ENCODE measurements around the gene PRKCQ. TPM values are rescaled to one million over a fixed set of nuclear protein-coding genes. Genes with fewer than 3 reads are reported as not detected.
"Not testable (repeated sequence)": the region's sequence is repeated elsewhere in the genome, so short reads cannot be mapped to it uniquely, and the experiment has no call there.

Gene PRKCQ
- total RNA-seq, 1 donor from 2014 or later = 24.0 TPM

GRCh38 chr10:6583447-6583846 lies 3.4 kb upstream of the PRKCQ start:
- Mint-ChIP-seq H3K4me3 (ENCODE audit: unreplicated experiment) (no peak overlapping the region), H3K4me1 (ENCODE audit: unreplicated experiment) (peaks cover 44% of the 10 kb centered on the region), H3K27ac (ENCODE audit: unreplicated experiment) (peak overlapping the region; percentile 95), H3K9me3 (ENCODE audit: unreplicated experiment) (no peaks in the 10 kb centered on the region), H3K27me3 (ENCODE audit: unreplicated experiment) (peaks cover 2% of the 10 kb centered on the region), H3K36me3 (ENCODE audit: low read depth, unreplicated experiment) (no peaks in the 10 kb centered on the region)
- TF ChIP-seq CTCF (IDR thresholded peaks at IDR 0.05; ENCODE audit: unreplicated experiment) = no peak
- DNase-seq (ENCODE audit: low spot score) = peak; percentile 12

- H3K27me3 Mint-ChIP-seq (ENCODE audit: unreplicated experiment); H3K36me3 Mint-ChIP-seq (ENCODE audit: low read depth, unreplicated experiment); H3K4me3 Mint-ChIP-seq (ENCODE audit: unreplicated experiment); H3K9me3 Mint-ChIP-seq (ENCODE audit: unreplicated experiment); DNase-seq (ENCODE audit: low spot score): not testable (repeated sequence)
- Mint-ChIP-seq H3K4me1 (ENCODE audit: unreplicated experiment) (peaks cover 49% of the 10 kb centered on the region), H3K27ac (ENCODE audit: unreplicated experiment) (peak overlapping the region; percentile 95)
Measured at GRCh38 chr10:6582913-6583312, 2.8 kb upstream of the PRKCQ start.

DNA sequence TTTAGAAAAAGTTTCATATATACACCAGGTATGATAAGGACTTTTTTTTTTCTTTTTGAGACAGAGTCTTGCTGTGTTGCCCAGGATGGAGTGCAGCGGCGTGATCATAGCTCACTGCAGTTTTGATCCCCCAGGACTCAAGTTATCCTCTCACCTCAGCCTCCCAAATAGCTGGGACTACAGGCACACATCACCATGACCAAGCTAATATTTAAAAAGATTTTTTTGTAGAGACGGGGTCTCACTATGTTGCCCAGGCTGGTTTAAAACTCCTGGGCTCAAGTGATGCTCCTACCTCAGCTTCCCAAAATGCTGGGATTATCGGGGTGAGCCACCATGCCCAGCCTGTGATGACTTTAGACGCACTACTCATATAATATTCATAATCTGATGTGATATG lies 2.2 kb upstream of the PRKCQ start:
- Mint-ChIP-seq H3K4me1 (ENCODE audit: unreplicated experiment) (peaks cover 54% of the 10 kb centered on the region), H3K4me3 (ENCODE audit: unreplicated experiment) (no peak overlapping the region)

DNA sequence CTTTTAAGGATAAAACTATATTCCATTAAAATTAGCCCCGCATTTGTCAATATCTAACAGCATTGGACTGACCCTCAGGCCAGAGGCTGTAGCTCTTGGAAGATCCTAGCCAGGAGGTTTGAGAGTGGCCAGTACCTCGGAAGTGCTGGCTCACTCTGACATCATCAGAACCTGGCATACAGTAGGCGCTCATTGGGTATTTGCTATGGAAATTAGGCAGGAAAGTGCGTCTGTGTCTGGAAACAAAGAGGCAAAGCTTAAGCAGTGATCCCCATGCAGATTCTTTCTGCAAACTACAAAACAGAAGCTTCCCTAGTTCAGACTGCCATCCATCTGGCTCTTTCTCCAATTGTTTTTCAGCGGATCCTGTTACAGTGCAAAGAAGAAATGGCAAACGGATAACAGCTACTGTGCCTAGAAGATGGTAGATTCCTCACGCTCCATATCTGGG lies 1.7 kb upstream of the PRKCQ start:
- peak overlapping the region; percentile 43 for H3K4me3 Mint-ChIP-seq (ENCODE audit: unreplicated experiment)
- H3K27me3 Mint-ChIP-seq (ENCODE audit: unreplicated experiment) = peaks cover 9% of the 10 kb centered on the region
- DNase-seq (ENCODE audit: low spot score) = no peak
- peak overlapping the region; percentile 95 for H3K27ac Mint-ChIP-seq (ENCODE audit: unreplicated experiment)
- H3K36me3 Mint-ChIP-seq (ENCODE audit: low read depth, unreplicated experiment) = no peaks in the 10 kb centered on the region
- peaks cover 54% of the 10 kb centered on the region for H3K4me1 Mint-ChIP-seq (ENCODE audit: unreplicated experiment)
- no peak for TF ChIP-seq CTCF (IDR thresholded peaks at IDR 0.05; ENCODE audit: unreplicated experiment)
- H3K9me3 Mint-ChIP-seq (ENCODE audit: unreplicated experiment) = no peaks in the 10 kb centered on the region

More for the DNA sequence above, 2.2 kb upstream of the PRKCQ start:
- Mint-ChIP-seq H3K27me3 (ENCODE audit: unreplicated experiment) (peaks cover 9% of the 10 kb centered on the region), H3K9me3 (ENCODE audit: unreplicated experiment) (no peaks in the 10 kb centered on the region), H3K36me3 (ENCODE audit: low read depth, unreplicated experiment) (no peaks in the 10 kb centered on the region), H3K27ac (ENCODE audit: unreplicated experiment) (peak overlapping the region; percentile 95)
- DNase-seq (ENCODE audit: low spot score) = no peak
- TF ChIP-seq CTCF (IDR thresholded peaks at IDR 0.05; ENCODE audit: unreplicated experiment) = no peak

GRCh38 chr10:6581223-6581622 lies 1.1 kb upstream of the PRKCQ start:
- H3K9me3 Mint-ChIP-seq (ENCODE audit: unreplicated experiment); H3K36me3 Mint-ChIP-seq (ENCODE audit: low read depth, unreplicated experiment); DNase-seq (ENCODE audit: low spot score); H3K27me3 Mint-ChIP-seq (ENCODE audit: unreplicated experiment): not testable (repeated sequence)
- Mint-ChIP-seq H3K4me3 (ENCODE audit: unreplicated experiment) (peak overlapping the region; percentile 96), H3K27ac (ENCODE audit: unreplicated experiment) (peak overlapping the region; percentile 95), H3K4me1 (ENCODE audit: unreplicated experiment) (peaks cover 57% of the 10 kb centered on the region)

- Mint-ChIP-seq H3K27ac (ENCODE audit: unreplicated experiment) (peak overlapping the region; percentile 74), H3K36me3 (ENCODE audit: low read depth, unreplicated experiment) (no peaks in the 10 kb centered on the region), H3K4me1 (ENCODE audit: unreplicated experiment) (peaks cover 60% of the 10 kb centered on the region), H3K27me3 (ENCODE audit: unreplicated experiment) (peaks cover 9% of the 10 kb centered on the region), H3K4me3 (ENCODE audit: unreplicated experiment) (peak overlapping the region; percentile 96), H3K9me3 (ENCODE audit: unreplicated experiment) (no peaks in the 10 kb centered on the region)
- peak; percentile 88 for TF ChIP-seq CTCF (IDR thresholded peaks at IDR 0.05; ENCODE audit: unreplicated experiment)
- peak; percentile 87 for DNase-seq (ENCODE audit: low spot score)
Measured at GRCh38 chr10:6580279-6581029, 378 bp upstream of the PRKCQ start.

Measured in endothelial cell (in vitro differentiated cells).